Measurements from ENCODE around the gene ZBTB45.

The ZBTB45 gene

DNA sequence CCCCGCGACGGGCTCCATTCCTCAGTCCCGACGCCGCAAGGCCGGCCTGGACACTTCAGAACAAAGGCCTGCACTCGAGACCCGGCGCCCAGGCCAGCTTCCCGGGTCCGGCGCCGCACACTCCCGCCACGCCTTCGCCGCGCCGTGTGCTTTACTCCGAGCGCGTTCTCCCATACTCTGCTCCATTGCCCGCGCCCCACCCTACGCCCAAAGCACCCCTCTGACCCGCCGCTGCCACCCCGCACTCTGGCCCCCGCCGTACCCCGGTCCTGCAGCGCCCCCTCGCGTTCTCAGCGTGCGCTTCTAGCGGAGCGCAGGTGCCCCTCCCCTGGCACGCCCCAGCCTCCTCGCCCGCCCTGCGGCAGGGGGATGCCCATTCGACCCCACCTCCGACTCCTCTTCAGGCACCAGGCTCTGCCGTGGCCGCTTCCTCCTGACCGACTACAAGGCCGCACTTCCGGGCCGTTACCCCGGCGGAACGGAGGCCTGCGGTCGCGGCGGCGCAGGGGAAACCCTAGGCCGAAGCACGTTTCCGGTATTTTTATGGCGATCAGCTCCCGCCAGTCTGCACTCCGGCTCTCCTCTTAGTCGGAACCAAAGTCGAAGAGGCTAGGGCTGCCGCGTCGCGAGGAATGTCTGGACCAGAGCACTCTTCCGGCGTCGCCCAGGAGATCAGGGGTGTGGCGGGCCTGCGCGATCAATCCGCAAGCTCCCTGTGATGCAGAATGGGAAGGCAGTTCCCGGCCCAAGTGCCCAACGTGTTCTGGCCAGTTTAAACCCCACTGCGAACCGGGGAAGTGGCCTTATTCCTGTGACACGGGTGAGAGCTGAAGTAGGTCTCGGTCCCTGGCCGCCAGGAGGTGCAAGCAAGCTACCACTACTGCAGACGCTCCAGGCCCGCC is at the start of gene ZBTB45:
Gene ZBTB45 (minus strand): TSS at position 456 of the 902 bp plus-strand sequence. CDS start 2,137 bp downstream, outside the sequence.
- DNase-seq (ENCODE audit: low spot score) = peak; percentile 95

- DNase-seq (ENCODE audit: low spot score) = no peak
Observed at GRCh38 chr19:58568453-58569130, 49.0 kb upstream of the ZBTB45 start.

GRCh38 chr19:58566989-58567388 is 47.4 kb upstream of the ZBTB45 start:
- no peak for DNase-seq (ENCODE audit: low spot score)

GRCh38 chr19:58563823-58564222 is 44.2 kb upstream of the ZBTB45 start:
- DNase-seq (ENCODE audit: low spot score) = no peak

- no peak for DNase-seq (ENCODE audit: low spot score)
Observed at GRCh38 chr19:58563034-58563573, 43.5 kb upstream of the ZBTB45 start.

- DNase-seq (ENCODE audit: low spot score) = no peak
Observed at GRCh38 chr19:58562122-58563033, 42.8 kb upstream of the ZBTB45 start.

DNA sequence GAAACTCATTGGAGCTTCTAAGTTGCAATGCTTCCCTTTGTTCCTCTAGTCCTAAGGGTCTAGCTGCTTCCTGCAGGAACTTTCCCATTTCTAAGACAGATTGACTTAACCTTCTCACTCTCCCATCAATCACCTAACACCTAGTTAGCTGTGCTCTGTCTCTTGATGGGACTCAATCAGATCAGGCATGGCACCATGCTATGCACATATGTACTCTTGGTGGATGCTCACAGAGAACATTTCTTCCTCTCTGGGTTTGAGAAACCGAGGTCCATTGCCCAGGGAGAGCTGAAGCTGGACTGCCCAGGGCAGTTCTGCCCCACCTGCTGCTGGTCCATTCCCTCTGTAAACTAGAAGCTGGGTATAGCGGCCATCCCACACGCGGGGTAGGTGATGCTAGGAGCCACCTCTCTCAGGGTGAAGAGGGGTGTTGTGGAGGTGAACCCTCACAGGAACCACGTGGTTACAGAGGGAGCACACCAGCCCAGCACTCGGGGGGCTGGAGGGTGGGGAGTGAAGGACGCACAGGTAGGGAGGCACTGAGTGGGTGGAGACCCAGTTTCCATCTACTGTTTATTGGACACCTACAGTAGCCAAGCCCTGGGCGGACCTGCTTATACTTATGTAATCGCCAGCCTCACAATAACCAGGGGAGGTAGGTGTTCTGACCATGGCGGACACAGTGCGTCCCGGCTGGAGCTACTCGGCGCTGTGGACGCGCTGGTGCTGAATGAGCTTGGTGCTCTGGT is 41.9 kb upstream of the ZBTB45 start:
- no peak for DNase-seq (ENCODE audit: low spot score)

- no peak for DNase-seq (ENCODE audit: low spot score)
Observed at GRCh38 chr19:58560921-58561320, 41.3 kb upstream of the ZBTB45 start.

- DNase-seq (ENCODE audit: low spot score) = no peak
Observed at GRCh38 chr19:58560007-58560887, 40.6 kb upstream of the ZBTB45 start.

- peak; percentile 92 for DNase-seq (ENCODE audit: low spot score)
Observed at GRCh38 chr19:58559275-58560006, 39.8 kb upstream of the ZBTB45 start.

GRCh38 chr19:58558623-58559274 is 39.1 kb upstream of the ZBTB45 start:
- DNase-seq (ENCODE audit: low spot score) = peak; percentile 98

- no peak for DNase-seq (ENCODE audit: low spot score)
Observed at GRCh38 chr19:58558066-58558622, 38.5 kb upstream of the ZBTB45 start, which contains the start of gene UBE2M. Gene UBE2M, minus strand, starts transcription at chr19:58558611. Its CDS starts 230 bp downstream, at chr19:58558381.

- DNase-seq (ENCODE audit: low spot score) = no peak
Observed at GRCh38 chr19:58557221-58558065, 37.8 kb upstream of the ZBTB45 start.

GRCh38 chr19:58556622-58557220 is 37.1 kb upstream of the ZBTB45 start:
- no peak for DNase-seq (ENCODE audit: low spot score)

GRCh38 chr19:58555920-58556621 is 36.5 kb upstream of the ZBTB45 start:
- no peak for DNase-seq (ENCODE audit: low spot score)

- no peak for DNase-seq (ENCODE audit: low spot score)
Observed at GRCh38 chr19:58555369-58555885, 35.8 kb upstream of the ZBTB45 start.

Measured in LoVo (cell line).